ENCODE results near the gene ATL2. TPM values are rescaled to one million over a fixed set of nuclear protein-coding genes. Genes with fewer than 3 reads are reported as not detected.

ATL2 gene
- total and polyA plus RNA-seq, 12 donors = 19.8 to 313 (median 71.9) TPM

- no peak for TF ChIP-seq CTCF (IDR thresholded peaks at IDR 0.05)
- TF ChIP-seq POLR2A (IDR thresholded peaks at IDR 0.05) = no peak
- H3K27me3 ChIP-seq = no peaks in the 10 kb centered on the region
- no peaks in the 10 kb centered on the region for H3K36me3 ChIP-seq (replicated peaks in 1 of 2)
- intact Hi-C loops (cut with DNase I) = no loop called here
- H3K4me3 ChIP-seq = no peak overlapping the region
- H3K27ac ChIP-seq = no peak overlapping the region
- WGBS, 4 donors = 84 to 91% (median 90%) methylated on average over 4 of the region's 4 CpGs
- no peaks in the 10 kb centered on the region for H3K4me1 ChIP-seq (replicated peaks in 1 of 2)
- DNase-seq = no peak
- no peaks in the 10 kb centered on the region for H3K9me3 ChIP-seq (replicated peaks in 1 of 3)
Observed at GRCh38 chr2:38398739-38399138, 21.7 kb upstream of the ATL2 start.

- WGBS, 4 donors = 76 to 85% (median 78%) methylated on average over 5 of the region's 5 CpGs
- TF ChIP-seq POLR2A (IDR thresholded peaks at IDR 0.05) (no peak), CTCF (IDR thresholded peaks at IDR 0.05) (no peak)
- Histone ChIP-seq H3K9me3 (replicated peaks in 1 of 3) (no peaks in the 10 kb centered on the region), H3K27me3 (no peaks in the 10 kb centered on the region), H3K4me1 (replicated peaks in 1 of 2) (no peaks in the 10 kb centered on the region), H3K36me3 (replicated peaks in 1 of 2) (no peaks in the 10 kb centered on the region), H3K4me3 (no peak overlapping the region), H3K27ac (no peak overlapping the region)
- no peak for DNase-seq
- intact Hi-C loops (cut with DNase I) = no loop called here
Observed at GRCh38 chr2:38394903-38395341, 17.8 kb upstream of the ATL2 start.

GRCh38 chr2:38394041-38394440 is 17.0 kb upstream of the ATL2 start:
- 93 to 100% (median 95%) methylated on average over 2 of the region's 2 CpGs for WGBS, 4 donors
- H3K27me3 ChIP-seq = no peaks in the 10 kb centered on the region
- intact Hi-C loops (cut with DNase I) = no loop called here
- no peak for DNase-seq
- no peaks in the 10 kb centered on the region for H3K9me3 ChIP-seq (replicated peaks in 1 of 3)
- H3K4me1 ChIP-seq (replicated peaks in 1 of 2) = no peaks in the 10 kb centered on the region
- H3K36me3 ChIP-seq (replicated peaks in 1 of 2) = no peaks in the 10 kb centered on the region
- no peak overlapping the region for H3K27ac ChIP-seq
- TF ChIP-seq POLR2A (IDR thresholded peaks at IDR 0.05) (no peak), CTCF (IDR thresholded peaks at IDR 0.05) (no peak)
- H3K4me3 ChIP-seq = no peak overlapping the region

GRCh38 chr2:38390947-38391346 is 13.9 kb upstream of the ATL2 start:
- H3K4me1 ChIP-seq (replicated peaks in 1 of 2) = no peaks in the 10 kb centered on the region
- TF ChIP-seq POLR2A (IDR thresholded peaks at IDR 0.05) = no peak
- no peak for TF ChIP-seq CTCF (IDR thresholded peaks at IDR 0.05)
- H3K4me3 ChIP-seq = no peak overlapping the region
- no peaks in the 10 kb centered on the region for H3K9me3 ChIP-seq (replicated peaks in 1 of 3)
- no peak for DNase-seq
- no peaks in the 10 kb centered on the region for H3K36me3 ChIP-seq (replicated peaks in 1 of 2)
- 68 to 87% (median 77%) methylated on average over 3 of the region's 3 CpGs for WGBS, 4 donors
- H3K27me3 ChIP-seq = no peaks in the 10 kb centered on the region
- intact Hi-C loops (cut with DNase I) = no loop called here
- no peak overlapping the region for H3K27ac ChIP-seq
